Measurements from ENCODE around the gene ZCWPW2. TPM values are rescaled to one million over a fixed set of nuclear protein-coding genes. Genes with fewer than 3 reads are reported as not detected.

ZCWPW2 gene
- polyA plus RNA-seq, 1 donor, result 2.2 TPM

DNA sequence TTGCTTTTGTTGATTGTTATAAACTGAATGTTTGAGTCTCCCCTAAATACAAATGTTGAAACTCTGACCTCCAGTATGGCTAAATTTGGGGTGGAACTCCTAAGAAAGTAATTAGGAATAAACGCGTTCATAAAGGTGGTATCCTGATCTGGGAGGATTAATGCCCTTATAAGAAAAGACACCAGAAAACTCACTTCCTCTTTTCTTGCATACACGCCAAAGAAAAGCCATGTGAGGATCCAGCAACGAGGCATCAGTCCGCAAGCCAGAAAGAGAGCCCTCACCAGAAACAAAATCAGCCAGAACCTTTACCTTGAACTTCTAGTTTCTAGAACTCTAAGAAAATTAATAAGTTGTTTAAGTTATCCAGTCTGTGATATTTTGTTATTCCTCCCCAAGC, 37.5 kb downstream of the ZCWPW2 start:
- DNase-seq, result no peak

DNA sequence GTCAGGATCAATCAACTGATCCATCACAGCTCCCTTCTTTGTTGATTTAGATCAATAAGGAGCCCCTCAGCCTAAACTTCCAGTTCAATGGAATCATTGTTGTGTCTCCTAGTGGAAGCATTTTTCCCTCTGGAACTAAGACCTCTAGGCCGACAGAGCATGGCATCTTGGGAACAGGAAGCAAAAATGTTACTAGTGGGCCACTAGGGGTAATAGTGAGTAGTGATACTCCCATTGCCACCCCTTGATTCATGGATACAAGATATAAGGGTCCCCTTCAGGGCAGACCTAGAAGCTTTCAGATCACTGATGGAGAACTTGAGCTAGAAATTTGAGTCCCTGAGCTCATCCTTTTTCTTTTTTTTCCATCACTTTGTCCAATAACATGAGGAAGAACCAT, 40.5 kb downstream of the ZCWPW2 start:
- DNase-seq, result no peak

DNA sequence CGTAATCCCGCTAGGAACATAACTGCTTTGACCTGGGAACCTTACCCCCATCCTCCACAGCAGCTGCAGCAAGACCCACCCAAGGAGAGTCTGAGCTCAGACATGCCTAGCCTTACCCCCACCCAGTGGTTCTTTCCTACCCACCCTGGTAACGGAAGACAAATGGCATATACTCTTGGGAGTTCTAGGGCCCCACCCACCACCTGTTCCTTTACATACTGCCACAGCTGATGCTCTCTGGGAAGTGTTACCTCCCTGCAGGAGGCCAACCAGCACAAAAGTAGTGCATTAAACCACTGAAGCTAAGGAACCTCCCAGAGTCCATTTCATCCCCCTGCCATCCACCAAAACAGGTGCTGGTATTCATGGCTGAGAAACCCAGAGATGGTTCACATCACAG, 50.7 kb downstream of the ZCWPW2 start:
- DNase-seq, result no peak

DNA sequence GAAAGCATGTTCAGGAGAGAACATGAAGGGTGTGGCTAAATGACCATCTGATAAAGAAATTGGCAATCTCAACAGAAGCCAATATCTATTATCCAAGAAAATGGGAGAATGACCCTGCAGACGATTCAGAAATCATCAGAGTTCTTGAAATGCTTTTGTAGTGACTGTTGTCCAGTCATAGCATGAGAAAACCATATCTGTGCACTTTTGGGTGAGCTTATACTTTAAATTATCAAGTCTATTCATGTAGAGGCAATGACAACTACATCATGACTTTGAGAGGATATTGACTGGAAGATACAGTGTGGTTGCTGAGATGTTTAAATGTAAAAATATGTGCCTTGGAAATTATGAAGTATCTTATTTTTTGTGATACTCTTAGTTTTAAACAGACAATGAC, 57.7 kb downstream of the ZCWPW2 start:
- no peak for DNase-seq

DNA sequence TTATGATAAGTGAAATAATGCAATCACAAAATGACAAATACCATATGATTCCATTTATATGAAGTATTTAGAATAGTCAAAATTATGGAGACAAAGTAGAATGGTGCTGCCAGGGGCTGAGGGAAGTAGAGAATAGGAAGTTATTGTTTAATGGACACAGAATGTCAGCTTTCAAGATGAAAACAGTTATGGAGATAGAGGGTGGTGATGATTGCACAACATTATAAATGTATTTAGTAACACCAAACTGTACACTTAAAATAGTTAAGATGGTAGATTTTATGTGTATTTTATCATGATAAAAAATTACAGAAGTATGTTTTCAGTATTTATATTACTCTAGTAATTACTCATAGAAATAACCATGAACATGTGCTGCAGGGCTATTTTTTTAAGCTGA, 100.9 kb downstream of the ZCWPW2 start:
- no peak for DNase-seq

DNA sequence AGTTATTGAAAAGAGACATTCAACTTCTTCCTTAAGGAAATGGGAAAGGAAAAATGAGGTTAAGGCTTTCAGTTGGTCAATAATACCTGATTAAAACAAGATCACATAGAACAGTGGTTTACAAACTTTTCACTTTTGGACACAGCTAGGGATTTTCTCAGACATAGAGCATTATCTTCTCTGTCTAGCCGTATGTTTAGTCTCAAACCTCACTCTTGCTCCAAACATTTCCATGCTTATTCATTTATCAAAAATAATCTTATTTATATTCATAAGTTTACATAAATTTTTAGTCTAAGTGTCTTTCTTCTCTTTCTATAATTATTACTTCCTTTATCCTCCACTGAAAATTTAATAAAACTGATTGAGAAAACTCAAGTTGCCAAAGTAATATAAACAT, 114.3 kb downstream of the ZCWPW2 start:
- no peak for DNase-seq

DNA sequence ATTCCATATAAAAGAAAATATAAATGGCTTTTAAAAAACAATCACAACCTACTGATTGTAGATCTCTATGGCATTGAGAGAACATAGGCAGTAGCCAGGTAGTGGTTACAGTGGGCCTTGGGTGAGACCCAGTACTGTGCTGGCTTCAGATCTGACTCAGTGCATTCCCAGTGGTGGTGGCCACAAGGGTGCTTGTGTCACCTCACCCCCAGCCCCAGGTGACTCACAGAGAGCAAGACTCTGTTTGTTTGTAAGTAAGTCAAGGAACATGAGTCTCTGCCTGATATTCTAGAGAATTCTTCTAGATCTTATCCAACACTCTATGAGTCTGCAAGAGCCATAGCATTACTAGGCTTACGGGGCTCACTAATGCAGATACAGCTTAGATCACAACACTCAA, 118.9 kb downstream of the ZCWPW2 start:
- DNase-seq, result no peak

DNA sequence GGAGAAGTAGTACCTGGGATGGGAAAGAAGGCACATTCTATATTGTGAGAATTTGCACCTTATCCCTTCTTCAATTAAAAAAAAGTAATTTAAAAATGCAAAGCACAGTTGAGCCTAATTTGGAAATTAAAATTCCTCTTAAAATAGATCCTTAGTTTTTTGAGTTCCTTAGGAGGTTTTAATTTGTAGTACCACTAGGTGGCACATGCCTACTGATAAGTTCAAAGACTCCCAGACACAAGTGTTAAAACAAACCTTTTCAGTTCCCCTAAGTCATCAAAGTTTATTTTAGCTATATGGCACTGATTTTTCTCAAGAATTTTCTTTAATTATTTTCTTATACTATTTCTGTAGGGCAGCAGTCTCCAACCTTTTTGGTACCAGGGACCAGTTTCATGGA, 127.7 kb downstream of the ZCWPW2 start:
- DNase-seq, result peak; percentile 23

DNA sequence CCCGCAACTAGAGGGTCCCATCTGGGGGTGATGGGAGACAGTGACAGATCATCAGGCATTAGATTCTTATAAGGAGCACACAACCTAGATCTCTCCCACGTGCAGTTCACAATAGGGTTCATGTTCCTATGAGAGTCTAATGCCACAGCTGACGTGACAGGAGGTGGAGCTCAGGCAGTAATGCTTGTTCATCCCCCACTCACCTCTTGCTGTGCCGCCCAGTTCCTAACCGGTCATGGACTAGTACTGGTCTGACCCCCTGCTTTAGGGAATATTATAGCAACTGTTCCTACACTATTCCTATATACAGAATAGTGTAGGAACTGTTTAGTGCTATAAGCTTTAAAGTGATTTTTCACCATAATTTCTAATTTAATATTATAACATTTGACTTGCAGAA, 128.2 kb downstream of the ZCWPW2 start:
- no peak for DNase-seq

DNA sequence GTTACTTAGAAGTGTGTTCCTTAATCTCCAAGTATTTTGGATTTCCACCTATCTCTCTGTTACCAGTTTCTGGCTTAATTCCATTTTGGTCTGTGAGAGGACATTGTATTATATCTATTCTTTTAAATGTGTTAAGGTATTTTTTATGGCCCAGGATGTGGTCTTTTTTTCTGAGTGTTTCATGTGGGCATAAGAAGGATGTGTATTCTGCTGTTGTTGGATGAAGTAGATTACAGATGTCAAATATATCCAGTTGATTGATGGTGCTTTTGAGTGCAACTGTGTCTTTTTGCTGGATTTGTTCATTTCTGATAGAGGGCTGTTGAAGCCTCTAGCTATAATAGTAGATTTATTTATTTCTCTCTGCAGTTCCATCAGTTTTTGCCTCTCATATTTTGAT, 136.6 kb downstream of the ZCWPW2 start:
- no peak for DNase-seq

DNA sequence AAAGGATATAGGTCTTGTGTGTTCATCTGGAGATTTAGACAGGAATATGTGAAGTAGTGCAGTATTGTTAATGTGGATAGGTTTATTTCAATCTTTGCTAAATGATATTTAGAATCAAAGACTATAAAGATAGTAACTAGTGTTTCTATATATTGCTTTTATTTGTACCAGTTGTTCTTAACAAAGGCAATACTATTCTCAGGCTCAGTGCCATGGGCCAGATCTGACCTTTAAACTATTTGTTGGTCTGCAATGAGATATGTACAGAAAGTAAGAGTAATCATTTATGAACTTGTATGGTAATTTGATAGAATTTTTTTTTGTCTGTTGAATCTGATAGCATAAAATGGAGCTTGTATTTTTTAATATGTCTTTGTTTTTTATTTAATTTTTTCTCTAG, 146.8 kb downstream of the ZCWPW2 start:
- no peak for DNase-seq

DNA sequence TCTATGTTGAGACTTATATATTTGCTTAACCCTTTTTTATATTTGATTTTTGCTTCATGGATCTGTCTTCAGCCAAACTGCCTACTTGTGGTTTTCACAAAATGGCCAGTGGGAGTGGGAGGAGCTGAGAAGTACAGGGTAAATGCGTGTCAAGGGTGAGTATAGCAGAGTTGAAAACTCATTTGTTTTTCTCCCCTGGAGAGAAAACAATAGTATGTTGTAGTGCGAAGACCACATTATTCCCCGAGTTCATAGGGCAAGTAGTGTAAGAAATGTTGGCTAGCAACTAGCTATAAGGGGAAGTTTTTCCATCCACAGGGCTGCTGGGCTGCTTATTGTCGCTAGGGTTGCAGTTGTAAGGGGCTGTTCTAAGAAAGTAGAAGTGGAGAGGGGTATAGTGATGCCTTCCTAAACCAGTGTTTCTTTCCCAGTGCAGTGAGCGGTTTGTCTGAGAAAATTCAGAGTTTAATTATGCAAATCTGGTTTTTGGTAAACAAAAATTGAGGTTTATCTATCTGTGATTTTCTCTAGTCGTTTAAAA, 153.9 kb downstream of the ZCWPW2 start:
- DNase-seq, result no peak

DNA sequence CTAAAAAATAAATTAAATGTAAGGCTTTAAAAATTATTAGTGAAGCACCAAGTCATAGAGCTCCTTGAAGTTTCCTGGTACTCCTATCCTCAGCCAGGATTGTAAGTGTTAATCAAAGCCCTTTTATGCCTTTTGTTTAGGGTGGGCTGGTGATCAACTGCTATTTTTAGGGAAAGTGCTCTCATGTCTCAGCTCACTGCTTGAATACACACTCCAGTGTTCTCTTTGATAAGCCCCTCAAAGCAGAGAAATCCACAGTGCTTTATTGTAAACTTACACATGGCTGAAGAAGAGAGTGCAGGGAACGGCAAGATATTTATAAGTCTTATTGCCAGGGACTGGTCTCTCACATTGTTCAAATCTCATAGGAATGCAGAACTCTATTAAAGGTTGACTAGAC, 156.5 kb downstream of the ZCWPW2 start:
- DNase-seq, result no peak

DNA sequence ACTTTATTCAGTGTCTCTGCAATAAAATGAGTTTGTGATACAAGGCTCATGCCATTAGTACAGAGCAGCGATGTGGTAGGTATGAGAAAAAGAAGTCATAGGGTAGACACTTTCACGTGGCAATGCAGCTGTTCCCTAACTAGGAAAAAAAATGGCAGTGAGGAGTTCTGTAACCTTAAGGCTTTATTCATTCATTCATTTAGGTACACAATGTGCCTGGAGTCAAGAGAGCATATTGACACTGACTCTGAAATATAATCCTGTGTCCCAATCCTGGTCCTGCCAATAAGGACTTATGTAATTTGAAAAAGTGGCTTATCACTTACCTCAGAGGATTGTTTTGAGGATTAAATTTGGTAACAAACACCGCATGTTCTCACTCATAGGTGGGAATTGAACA, 173.1 kb downstream of the ZCWPW2 start:
- no peak for DNase-seq

DNA sequence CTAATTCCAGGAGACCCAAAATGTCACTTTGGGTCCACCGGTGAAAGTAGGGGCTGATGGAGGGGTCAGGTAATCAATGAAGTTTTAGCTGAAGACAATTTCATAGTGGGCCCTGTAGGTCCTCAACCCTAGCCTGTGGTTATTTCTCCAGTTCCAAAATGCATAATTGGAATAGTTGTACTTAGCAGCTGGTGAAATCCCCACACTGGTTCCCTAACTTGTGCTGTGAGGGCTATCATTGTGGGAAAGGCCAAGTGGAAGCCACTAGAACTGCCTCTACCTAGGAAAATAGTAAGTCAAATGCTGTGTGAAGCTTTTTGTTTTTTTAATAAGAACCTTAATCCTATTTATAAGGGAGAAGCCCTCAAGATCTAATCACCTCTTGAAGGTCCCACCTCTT, 193.8 kb downstream of the ZCWPW2 start:
- no peak for DNase-seq

DNA sequence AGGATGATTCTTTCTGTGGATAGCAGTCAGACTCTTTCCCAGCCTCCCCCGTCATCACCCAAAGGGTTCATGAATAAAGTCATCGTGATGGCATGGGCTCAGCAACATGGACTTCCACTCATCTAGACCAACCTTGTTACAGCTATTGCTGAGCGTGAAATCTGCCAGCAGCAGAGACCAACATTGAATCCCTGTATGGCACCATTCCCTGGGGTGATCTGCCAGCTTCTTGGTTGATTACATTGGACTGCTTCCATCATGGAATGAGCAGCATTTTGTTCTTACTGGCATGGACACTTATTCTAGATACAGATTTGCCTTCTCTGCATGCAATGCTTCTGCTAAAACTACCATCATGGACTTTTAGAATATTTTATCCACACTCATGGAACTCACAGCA, 195.7 kb downstream of the ZCWPW2 start:
- DNase-seq, result no peak

DNA sequence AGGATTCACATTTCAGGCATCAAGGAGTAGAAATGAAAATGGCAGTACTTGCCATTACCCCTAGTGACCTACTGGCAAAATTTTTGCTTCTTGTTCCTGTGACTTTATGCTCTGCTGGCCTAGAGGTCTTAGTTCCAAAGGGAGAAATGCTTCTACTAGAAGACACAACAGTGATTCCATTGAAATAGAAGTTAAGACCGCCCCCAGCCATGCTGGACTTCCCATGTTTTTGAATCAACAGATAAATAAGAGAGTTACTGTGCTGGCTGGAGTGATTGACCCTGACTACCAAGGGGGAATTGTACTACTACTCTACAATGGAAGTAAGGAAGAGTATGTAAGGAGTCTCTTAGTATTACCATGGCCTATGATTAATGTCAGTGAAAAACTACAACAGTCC, 196.3 kb downstream of the ZCWPW2 start:
- DNase-seq, result no peak

DNA sequence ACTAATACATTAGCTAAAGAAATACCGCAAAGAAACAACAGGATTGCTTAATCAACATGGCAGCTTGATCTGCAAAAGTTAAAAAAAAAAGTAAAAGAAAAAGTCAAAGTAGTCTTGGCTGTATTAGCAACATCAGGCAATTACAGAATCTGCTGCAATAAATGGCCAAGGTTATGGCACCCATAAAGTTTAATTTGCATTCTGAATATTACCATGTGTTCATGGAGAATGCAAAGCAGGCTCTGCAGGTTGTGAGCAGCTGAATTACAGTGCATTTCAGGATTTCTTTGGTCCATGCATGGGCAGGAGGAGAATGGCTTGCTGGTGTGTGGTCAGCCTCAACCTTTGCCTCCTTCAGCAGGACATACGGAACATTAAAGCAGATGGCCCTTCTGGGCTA, 199.2 kb downstream of the ZCWPW2 start:
- DNase-seq, result no peak

DNA sequence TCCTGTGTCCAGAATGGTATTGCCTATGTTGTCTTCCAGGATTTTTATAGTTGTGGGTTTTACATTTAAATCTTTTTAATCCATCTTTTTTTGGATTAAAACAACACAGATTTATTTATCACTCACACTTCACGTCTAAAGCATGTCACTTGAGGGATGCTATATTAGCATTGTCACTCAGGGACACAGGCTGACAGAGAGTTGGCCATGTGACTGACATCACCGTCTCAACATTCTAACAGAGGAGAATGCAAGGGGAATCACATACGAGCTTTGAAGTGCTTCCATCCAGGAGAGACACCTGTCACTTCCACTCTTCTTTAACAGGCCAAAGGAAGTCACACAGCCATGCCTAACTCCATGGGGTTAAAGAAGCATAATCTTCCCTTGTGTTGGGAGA, 204.7 kb downstream of the ZCWPW2 start:
- DNase-seq, result no peak

DNA sequence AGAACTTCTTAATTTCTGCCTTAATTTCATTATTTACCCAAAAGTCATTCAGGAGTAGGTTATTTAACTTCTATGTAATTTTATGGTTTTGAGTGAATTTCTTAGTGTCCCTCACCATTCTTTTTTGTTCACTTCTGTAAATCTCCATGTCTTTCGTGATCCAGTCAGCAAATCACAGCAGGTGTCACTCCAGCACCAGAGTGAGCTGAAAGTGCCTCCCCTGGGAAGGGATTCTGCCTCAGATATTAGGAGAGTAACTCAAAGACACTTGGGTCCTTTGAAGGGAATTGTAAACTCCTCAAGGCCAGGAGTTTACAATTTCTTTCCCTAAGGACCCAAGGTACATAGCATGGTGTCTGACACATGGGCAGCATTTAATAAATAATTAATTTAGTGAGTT, 207.7 kb downstream of the ZCWPW2 start:
- DNase-seq, result no peak

DNA sequence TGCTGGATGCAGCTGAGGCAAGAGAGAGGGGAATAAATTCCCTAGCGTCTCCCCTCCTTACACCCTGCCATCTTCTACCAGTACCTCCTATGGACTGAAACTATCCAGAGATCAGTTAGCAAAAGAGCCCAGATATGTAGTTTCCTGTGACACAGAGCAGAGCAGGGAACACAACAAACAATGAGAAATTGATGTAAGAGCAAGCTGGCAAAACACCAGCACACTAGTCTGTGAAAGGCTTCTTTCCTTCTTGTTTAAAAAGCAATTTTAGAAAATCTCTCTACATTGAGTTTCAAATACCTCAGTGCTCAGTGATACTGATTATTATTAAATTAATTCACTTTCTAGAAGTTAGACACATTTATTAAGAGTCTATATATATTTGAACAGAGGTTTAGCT, 215.7 kb downstream of the ZCWPW2 start:
- DNase-seq, result no peak

DNA sequence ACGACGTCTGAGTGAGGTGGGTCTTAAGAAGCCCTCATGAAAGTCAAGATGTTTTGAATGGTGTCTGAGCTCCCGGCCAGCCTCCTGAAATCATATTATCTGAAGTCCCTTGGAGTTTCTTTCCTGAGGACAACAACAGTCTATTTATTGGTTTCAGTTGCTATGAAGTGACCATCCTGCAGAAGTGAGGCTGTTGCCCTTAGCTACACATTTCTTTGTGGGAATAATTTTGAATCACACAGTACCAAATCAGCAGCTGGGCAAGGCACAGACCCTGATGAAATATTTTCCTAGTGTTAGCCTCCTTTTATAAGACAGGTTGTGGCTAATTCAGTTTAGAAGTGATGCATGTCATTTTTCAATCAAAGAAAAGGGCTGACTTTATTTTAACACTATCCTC, 220.8 kb downstream of the ZCWPW2 start:
- DNase-seq, result no peak

DNA sequence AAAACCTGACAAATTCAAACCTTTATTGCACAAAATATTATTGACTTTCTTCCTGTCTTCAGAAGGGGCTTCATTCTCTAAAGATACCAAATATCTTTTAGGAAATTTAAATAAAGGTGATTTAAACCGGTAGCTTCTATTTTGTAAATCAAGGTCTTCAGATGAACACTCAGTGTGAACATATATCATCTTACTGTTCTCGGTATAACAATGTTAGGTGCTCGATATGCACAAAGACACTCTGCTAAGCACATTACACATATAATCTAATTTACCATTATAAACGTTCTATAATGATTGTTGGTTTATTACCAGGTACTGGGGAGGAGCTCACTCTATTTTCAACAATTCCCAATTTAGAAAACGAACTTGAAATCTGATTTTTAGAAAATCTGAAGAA, 225.5 kb downstream of the ZCWPW2 start:
- DNase-seq, result no peak

DNA sequence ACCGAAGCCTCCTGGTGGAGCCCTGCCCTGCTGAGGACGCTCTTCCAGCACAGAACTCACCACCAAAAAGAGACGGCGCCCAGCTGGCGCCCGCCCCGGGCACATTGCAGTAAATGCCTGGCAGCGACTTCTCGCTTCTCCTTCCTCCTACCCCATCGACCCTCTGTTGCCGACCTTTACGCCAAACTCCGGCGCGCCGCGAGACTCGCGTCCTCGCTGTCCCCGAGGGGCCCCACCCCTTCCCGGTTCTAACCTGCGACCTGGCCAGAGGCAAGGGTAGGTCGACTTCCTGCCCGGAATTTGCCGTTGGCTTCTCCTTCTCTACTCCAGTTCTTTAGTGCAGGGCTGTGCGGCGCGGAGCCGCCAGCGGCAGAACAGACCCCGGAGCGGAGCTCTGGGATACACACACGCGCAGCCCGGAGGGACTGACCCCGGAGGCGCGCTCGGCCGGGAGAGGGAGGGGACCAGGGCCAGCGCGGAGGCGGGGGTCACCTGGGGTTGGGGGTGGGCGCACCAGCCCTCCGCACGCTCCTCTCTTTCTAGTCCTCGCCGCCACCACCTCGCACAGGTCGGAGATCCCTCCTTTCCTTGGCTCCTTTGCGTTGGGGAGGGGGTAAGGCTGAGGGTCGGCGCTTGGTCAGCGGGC, 226.7 kb downstream of the ZCWPW2 start:
- peak; percentile 14 for DNase-seq
